Measurements from ENCODE around the gene FBXO5. TPM values are rescaled to one million over a fixed set of nuclear protein-coding genes. Genes with fewer than 3 reads are reported as not detected.

Gene FBXO5
- total and polyA plus RNA-seq, 9 of the 15 experiments (the other 6 are each of a cell fraction or from before 2014, with no cell fraction given): 17.8 to 89.3 (median 62.9) TPM

- TF ChIP-seq ZBTB11 (CRISPR knock-in tag; IDR thresholded peaks at IDR 0.05): no peak
- no peak for TF ChIP-seq PTRF (tag; IDR thresholded peaks at IDR 0.05)
- no peak for TF ChIP-seq EWSR1 (IDR thresholded peaks at IDR 0.05; ENCODE audit: borderline replicate concordance, low read depth, partially characterized antibody)
- TF ChIP-seq MLX (CRISPR knock-in tag; conservative IDR thresholded peaks at IDR 0.05): no peak
- TF ChIP-seq ZBTB9 (CRISPR knock-in tag; IDR thresholded peaks at IDR 0.05): no peak
- TF ChIP-seq HCFC1 (IDR thresholded peaks at IDR 0.05; ENCODE audit: low read depth, low read length): no peak
- no peak for TF ChIP-seq BRF2 (IDR thresholded peaks at IDR 0.05; ENCODE audit: borderline replicate concordance, insufficient read depth, insufficient read length)
These were observed 50.0 kb downstream of the FBXO5 start (continued) for GRCh38 chr6:152932865-152933264.
